Measurements from ENCODE around the gene ABAT.

Gene ABAT

GRCh38 chr16:8686031-8686621, 11.7 kb downstream of the ABAT start:
- H3K9me3 ChIP-seq, result peaks cover 3 to 15% (median 10%) of the 10 kb centered on the region in 3 donors
- H3K4me3 ChIP-seq, result no peak overlapping the region
- peaks cover 8 to 18% (median 11%) of the 10 kb centered on the region in 3 donors for H3K36me3 ChIP-seq
- intact Hi-C loops (cut with DNase I; ENCODE audit: low total_unique reads), result no loop called here
- no peaks in the 10 kb centered on the region for H3K27me3 ChIP-seq
- no peak for DNase-seq
- peaks cover 0 to 9% (median 0%) of the 10 kb centered on the region in 4 donors for H3K4me1 ChIP-seq
- no peak overlapping the region for H3K27ac ChIP-seq
- TF ChIP-seq CTCF (IDR thresholded peaks at IDR 0.05), result no peak

GRCh38 chr16:8686879-8687278, 12.5 kb downstream of the ABAT start:
- H3K4me1 ChIP-seq, result peaks cover 0 to 9% (median 0%) of the 10 kb centered on the region in 4 donors
- H3K27me3 ChIP-seq, result no peaks in the 10 kb centered on the region
- no peak overlapping the region for H3K4me3 ChIP-seq
- peaks cover 8 to 18% (median 11%) of the 10 kb centered on the region in 3 donors for H3K36me3 ChIP-seq
- intact Hi-C loops (cut with DNase I; ENCODE audit: low total_unique reads), result no loop called here
- peaks cover 3 to 15% (median 10%) of the 10 kb centered on the region in 3 donors for H3K9me3 ChIP-seq
- TF ChIP-seq CTCF (IDR thresholded peaks at IDR 0.05), result no peak
- no peak overlapping the region for H3K27ac ChIP-seq
- DNase-seq, result no peak

- intact Hi-C loops (cut with DNase I; ENCODE audit: low total_unique reads), result no loop called here
- H3K4me1 ChIP-seq, result peaks cover 0 to 9% (median 0%) of the 10 kb centered on the region in 4 donors
- peaks cover 8 to 18% (median 11%) of the 10 kb centered on the region in 3 donors for H3K36me3 ChIP-seq
- TF ChIP-seq CTCF (IDR thresholded peaks at IDR 0.05), result no peak
- peaks cover 3 to 15% (median 10%) of the 10 kb centered on the region in 3 donors for H3K9me3 ChIP-seq
- H3K4me3 ChIP-seq, result no peak overlapping the region
- DNase-seq, result no peak
- no peaks in the 10 kb centered on the region for H3K27me3 ChIP-seq
- H3K27ac ChIP-seq, result no peak overlapping the region
Observed at GRCh38 chr16:8689686-8690085, 15.3 kb downstream of the ABAT start.

- Histone ChIP-seq H3K4me3 (no peak overlapping the region), H3K4me1 (no peaks in the 10 kb centered on the region), H3K36me3 (peaks cover 8 to 18% (median 11%) of the 10 kb centered on the region in 3 donors), H3K9me3 (peaks cover 3 to 15% (median 10%) of the 10 kb centered on the region in 3 donors), H3K27me3 (no peaks in the 10 kb centered on the region), H3K27ac (no peak overlapping the region)
- TF ChIP-seq CTCF (IDR thresholded peaks at IDR 0.05), result no peak
- DNase-seq, result no peak
- intact Hi-C loops (cut with DNase I; ENCODE audit: low total_unique reads), result no loop called here
Observed at GRCh38 chr16:8691728-8692127, 17.3 kb downstream of the ABAT start.

GRCh38 chr16:8694795-8695728, 20.6 kb downstream of the ABAT start:
- Histone ChIP-seq H3K4me1 (no peaks in the 10 kb centered on the region), H3K27ac (no peak overlapping the region), H3K36me3 (peaks cover under 1 to 6% (median 6%) of the 10 kb centered on the region in 3 donors), H3K4me3 (no peak overlapping the region), H3K9me3 (peaks cover 0 to 4% (median 3%) of the 10 kb centered on the region in 3 donors), H3K27me3 (no peaks in the 10 kb centered on the region)
- TF ChIP-seq CTCF (IDR thresholded peaks at IDR 0.05), result no peak
- intact Hi-C loops (cut with DNase I; ENCODE audit: low total_unique reads), result no loop called here
- no peak for DNase-seq

Measured in tibial artery (tissue), 4 donors.